ENCODE measurements around the gene CACNB4. TPM values are rescaled to one million over a fixed set of nuclear protein-coding genes. Genes with fewer than 3 reads are reported as not detected.

CACNB4 gene
- total and polyA plus RNA-seq, 12 donors: 0.09 to 0.95 (median 0.38) TPM

GRCh38 chr2:151842830-151843690, 255.8 kb downstream of the CACNB4 start:
- Histone ChIP-seq H3K4me1 (peaks cover 9 to 36% (median 27%) of the 10 kb centered on the region in 9 donors), H3K4me3 (no peak overlapping the region), H3K36me3 (no peaks in the 10 kb centered on the region), H3K27ac (peak overlapping the region in 5 of 10 donors; percentile 21 to 77 (median 61)), H3K27me3 (no peaks in the 10 kb centered on the region), H3K9me3 (no peaks in the 10 kb centered on the region)
- WGBS, 2 donors: 62 to 66% methylated on average over 8 of the region's 8 CpGs
- peak in 6 of 8 donors; percentile 30 to 73 (median 50) for ATAC-seq
- DNase-seq: no peak
- TF ChIP-seq CTCF (IDR thresholded peaks at IDR 0.05): no peak
- intact Hi-C loops (cut with DNase I): no loop called here

- 94 to 95% methylated on average over 2 of the region's 2 CpGs for WGBS, 2 donors
- no peak for ATAC-seq
- intact Hi-C loops (cut with DNase I): no loop called here
- no peak for TF ChIP-seq CTCF (IDR thresholded peaks at IDR 0.05)
- no peaks in the 10 kb centered on the region for H3K9me3 ChIP-seq
- DNase-seq: no peak
- no peak overlapping the region for H3K27ac ChIP-seq
- H3K4me3 ChIP-seq: no peak overlapping the region
- H3K36me3 ChIP-seq: no peaks in the 10 kb centered on the region
- peaks cover 9 to 36% (median 27%) of the 10 kb centered on the region in 9 donors for H3K4me1 ChIP-seq
- no peaks in the 10 kb centered on the region for H3K27me3 ChIP-seq
These were observed 257.8 kb downstream of the CACNB4 start for GRCh38 chr2:151841047-151841424.

GRCh38 chr2:151840216-151841046, 258.4 kb downstream of the CACNB4 start:
- intact Hi-C loops (cut with DNase I): no loop called here
- no peak for ATAC-seq
- Histone ChIP-seq H3K27ac (no peak overlapping the region), H3K9me3 (no peaks in the 10 kb centered on the region), H3K4me1 (peaks cover 9 to 31% (median 26%) of the 10 kb centered on the region in 9 donors), H3K27me3 (no peaks in the 10 kb centered on the region), H3K4me3 (no peak overlapping the region), H3K36me3 (no peaks in the 10 kb centered on the region)
- WGBS, 2 donors: 83 to 87% methylated on average over 5 of the region's 5 CpGs
- no peak for TF ChIP-seq CTCF (IDR thresholded peaks at IDR 0.05)
- DNase-seq: no peak

GRCh38 chr2:151837926-151838325, 260.9 kb downstream of the CACNB4 start:
- H3K27ac ChIP-seq: no peak overlapping the region
- intact Hi-C loops (cut with DNase I): loop anchor here in 1 of 10 donors (10.0 kb wide), 1 partner anchor 167 kb away; no protein-coding TSS in a partner anchor

More at GRCh38 chr2:151837926-151838325, 260.9 kb downstream of the CACNB4 start:
- no peak for TF ChIP-seq CTCF (IDR thresholded peaks at IDR 0.05)
- DNase-seq (no peak), ATAC-seq (no peak)
- no peaks in the 10 kb centered on the region for H3K36me3 ChIP-seq
- H3K4me1 ChIP-seq: peaks cover 0 to 6% (median 3%) of the 10 kb centered on the region in 9 donors
- no peaks in the 10 kb centered on the region for H3K9me3 ChIP-seq
- H3K4me3 ChIP-seq: no peak overlapping the region
- no peaks in the 10 kb centered on the region for H3K27me3 ChIP-seq
- WGBS, 2 donors: 78 to 83% methylated on average over 3 of the region's 3 CpGs

Data from heart right ventricle (tissue), 16 donors.